Brain microvascular endothelial cell (primary cell): ENCODE data around the gene DUXB.

Source experiments
- DNase-seq: peaks from one replicate; pipeline ENCODE4 v3.0.0-alpha.2; 2020
- H3K27ac ChIP-seq: fragments of 250-450 bp; sonication (Bioruptor Pico); 2 replicates; pipeline ENCODE4 v1.5.1; 2020; ENCODE audit warnings: mild to moderate bottlenecking, moderate library complexity
- H3K27me3 ChIP-seq: fragments of 250-450 bp; sonication (Bioruptor Pico); replicated peaks from 2 replicates; pipeline ENCODE4 v1.5.1; 2020; ENCODE audit warnings: mild to moderate bottlenecking
- H3K36me3 ChIP-seq: fragments of 250-450 bp; sonication (Bioruptor Pico); replicated peaks from 2 replicates; pipeline ENCODE4 v1.5.1; 2020; ENCODE audit warnings: mild to moderate bottlenecking
- H3K4me3 ChIP-seq: 2 replicates; pipeline ENCODE4 v1.5.1; 2011; ENCODE audit warnings: low read depth, mild to moderate bottlenecking, control low read depth, low read length, moderate library complexity
- CTCF ChIP-seq: IDR thresholded peaks from 2 replicates; pipeline ENCODE4 v1.5.1; 2011; ENCODE audit warnings: low read depth, mild to moderate bottlenecking, moderate library complexity, low read length, control low read depth, inconsistent platforms; ENCODE audit errors: missing control alignments
- in situ Hi-C: cut with HindIII; loops from 2 replicates; pipeline ENCODE4 v1.10.0; 2017; ENCODE audit warnings: low sequenced_read_pairs, low pct_ligation_motif_present

Gene DUXB

DNA sequence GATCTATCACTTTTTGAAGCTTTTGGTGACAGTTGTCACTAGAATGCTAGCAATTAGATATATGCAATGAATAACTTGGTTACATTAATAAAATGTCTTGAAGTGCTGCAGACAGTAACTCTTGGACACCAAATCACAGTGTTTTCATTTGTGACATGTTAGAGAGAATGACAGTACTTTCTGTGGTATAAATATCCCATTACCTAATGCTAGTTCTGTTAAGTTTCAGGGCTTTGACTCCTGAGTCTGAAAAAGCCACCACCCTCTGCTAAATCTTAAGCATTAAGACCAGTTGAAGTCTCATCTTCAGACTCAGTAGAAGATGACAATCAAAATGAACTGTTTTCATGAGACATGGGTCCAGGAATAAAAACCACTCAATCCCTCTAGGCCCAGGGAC is 13.9 kb downstream of the DUXB start:
- Histone ChIP-seq H3K27ac (no peak overlapping the region), H3K4me3 (no peak overlapping the region), H3K36me3 (no peaks in the 10 kb centered on the region), H3K27me3 (no peaks in the 10 kb centered on the region)
- in situ Hi-C loops, result no loop called here
- no peak for TF ChIP-seq CTCF
- DNase-seq, result no peak

GRCh38 chr16:75682308-75682707 is 19.0 kb downstream of the DUXB start:
- no peak for DNase-seq
- TF ChIP-seq CTCF, result no peak
- no peak overlapping the region for H3K4me3 ChIP-seq
- H3K27me3 ChIP-seq, result no peaks in the 10 kb centered on the region
- in situ Hi-C loops, result no loop called here
- no peaks in the 10 kb centered on the region for H3K36me3 ChIP-seq
- no peak overlapping the region for H3K27ac ChIP-seq

- Histone ChIP-seq H3K27ac (no peak overlapping the region), H3K4me3 (no peak overlapping the region), H3K36me3 (no peaks in the 10 kb centered on the region), H3K27me3 (no peaks in the 10 kb centered on the region)
- in situ Hi-C loops, result no loop called here
- DNase-seq, result no peak
- TF ChIP-seq CTCF, result no peak
Measured at GRCh38 chr16:75679366-75679765, 21.9 kb downstream of the DUXB start.

GRCh38 chr16:75676909-75677308 is 24.4 kb downstream of the DUXB start, which contains the start of gene CPHXL2:
TSS of gene CPHXL2 (minus strand) at chr16:75677009. CDS start at chr16:75676999, 10 bp downstream.
- Histone ChIP-seq H3K27ac (no peak within 1 kb of the TSS), H3K36me3 (no peaks in the 10 kb centered on the region), H3K27me3 (no peaks in the 10 kb centered on the region), H3K4me3 (no peak within 1 kb of the TSS)
- DNase-seq, result no peak
- in situ Hi-C loops, result no loop called here
- no peak for TF ChIP-seq CTCF

GRCh38 chr16:75667503-75667902 is 33.8 kb downstream of the DUXB start:
- no peaks in the 10 kb centered on the region for H3K36me3 ChIP-seq
- no peak overlapping the region for H3K4me3 ChIP-seq
- DNase-seq, result no peak
- in situ Hi-C loops, result no loop called here
- no peak overlapping the region for H3K27ac ChIP-seq
- TF ChIP-seq CTCF, result no peak
- H3K27me3 ChIP-seq, result no peaks in the 10 kb centered on the region

DNA sequence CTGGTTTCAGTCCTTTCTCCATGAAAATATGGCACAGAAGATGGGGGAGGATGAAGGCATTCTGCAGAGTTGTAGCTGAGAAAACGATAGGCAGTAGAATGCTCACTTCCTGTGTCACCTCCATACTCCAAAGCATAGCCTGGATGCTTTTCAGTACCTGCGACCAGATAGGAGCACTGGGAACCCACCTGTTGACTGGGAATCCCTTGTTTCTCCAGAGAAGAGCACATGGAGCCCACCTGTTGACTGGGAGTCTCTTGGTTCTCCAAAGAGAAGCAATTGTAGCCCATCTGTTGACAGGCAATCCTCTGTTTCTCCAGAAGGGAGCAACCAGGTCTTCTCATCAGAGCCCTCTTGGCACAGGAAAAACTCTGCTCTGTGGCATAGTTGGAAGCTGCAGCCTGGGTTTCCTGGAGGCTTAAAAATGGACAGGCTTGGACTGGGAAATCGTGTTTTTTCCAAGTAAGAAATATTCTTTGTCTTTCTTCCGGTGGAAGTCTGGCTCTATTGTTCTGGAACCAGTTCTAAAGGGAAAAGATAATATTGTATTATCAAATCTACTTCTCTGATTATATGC is 40.4 kb downstream of the DUXB start:
- peaks cover 24% of the 10 kb centered on the region for H3K36me3 ChIP-seq
- TF ChIP-seq CTCF, result no peak

More for the DNA sequence above, 40.4 kb downstream of the DUXB start:
- H3K27me3 ChIP-seq, result no peaks in the 10 kb centered on the region
- in situ Hi-C loops, result no loop called here
- H3K4me3 ChIP-seq, result no peak overlapping the region
- no peak for DNase-seq
- H3K27ac ChIP-seq, result no peak overlapping the region
